H7 (cell line): ENCODE results near the gene SSH3. TPM values are rescaled to one million over a fixed set of nuclear protein-coding genes. Genes with fewer than 3 reads are reported as not detected.

ENCODE experiments used
- DNase-seq: peaks from one replicate; pipeline ENCODE4 v3.0.0; 2012
- H3K27me3 ChIP-seq: 2 replicates; pipeline ENCODE4 v1.6.0; 2011; ENCODE audit warnings: mild to moderate bottlenecking, low read length; ENCODE audit not compliant: control insufficient read depth, insufficient read depth
- H3K36me3 ChIP-seq: replicated peaks from 2 replicates; pipeline ENCODE4 v1.5.1; 2011; ENCODE audit warnings: low read length; ENCODE audit not compliant: control insufficient read depth, insufficient read depth
- H3K4me3 ChIP-seq: 2 replicates; pipeline ENCODE4 v1.5.1; 2011; ENCODE audit warnings: low read depth, mild to moderate bottlenecking, control low read depth, low read length, moderate library complexity; ENCODE audit not compliant: insufficient read depth
- total RNA-seq: library from RNA; depleted of rRNA; stranded (reverse); fragments of >200 nt; shearing (Covaris generic); gene quantifications from 2 replicates; pipeline ENCODE4 v1.2.3, GENCODE V29; 2014

The SSH3 gene
- total RNA-seq, 1 experiment from 2014 or later: 30.2 TPM

DNA sequence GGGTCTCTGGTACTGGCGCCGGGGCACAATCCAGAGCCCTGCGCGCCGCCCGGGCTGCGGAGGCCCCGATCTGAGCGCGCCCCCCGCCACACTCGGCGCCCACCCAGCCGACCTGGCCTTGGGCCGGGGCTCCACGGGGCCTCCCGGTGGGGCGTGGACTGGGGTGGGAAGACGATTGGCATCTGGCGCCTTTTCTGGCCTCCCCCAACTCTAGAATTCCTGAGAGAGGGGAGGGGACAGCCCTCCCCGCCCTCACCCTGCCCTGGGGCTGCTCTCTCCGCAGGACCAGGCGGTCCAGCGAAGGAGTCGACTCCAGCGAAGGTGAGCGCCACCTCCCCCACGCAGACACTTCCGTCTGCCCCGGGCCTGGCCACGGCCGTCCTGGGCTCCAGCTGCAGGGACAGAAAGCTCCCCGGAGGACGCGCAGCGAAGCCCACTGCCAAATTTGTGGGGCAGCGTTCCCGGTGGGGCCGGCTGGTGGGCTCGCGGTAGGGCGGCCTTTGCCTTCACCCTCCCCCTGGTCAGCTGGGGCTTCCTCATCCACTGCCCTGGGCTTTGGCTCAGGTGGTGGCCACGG lies 593 bp downstream of the SSH3 start:
- H3K27me3 ChIP-seq: peaks cover 3% of the 10 kb centered on the region; the same call in 1 of the 2 replicates
- H3K36me3 ChIP-seq: peaks cover 2% of the 10 kb centered on the region
- DNase-seq: peak; percentile 84
- H3K4me3 ChIP-seq: peak overlapping the region; percentile 86

DNA sequence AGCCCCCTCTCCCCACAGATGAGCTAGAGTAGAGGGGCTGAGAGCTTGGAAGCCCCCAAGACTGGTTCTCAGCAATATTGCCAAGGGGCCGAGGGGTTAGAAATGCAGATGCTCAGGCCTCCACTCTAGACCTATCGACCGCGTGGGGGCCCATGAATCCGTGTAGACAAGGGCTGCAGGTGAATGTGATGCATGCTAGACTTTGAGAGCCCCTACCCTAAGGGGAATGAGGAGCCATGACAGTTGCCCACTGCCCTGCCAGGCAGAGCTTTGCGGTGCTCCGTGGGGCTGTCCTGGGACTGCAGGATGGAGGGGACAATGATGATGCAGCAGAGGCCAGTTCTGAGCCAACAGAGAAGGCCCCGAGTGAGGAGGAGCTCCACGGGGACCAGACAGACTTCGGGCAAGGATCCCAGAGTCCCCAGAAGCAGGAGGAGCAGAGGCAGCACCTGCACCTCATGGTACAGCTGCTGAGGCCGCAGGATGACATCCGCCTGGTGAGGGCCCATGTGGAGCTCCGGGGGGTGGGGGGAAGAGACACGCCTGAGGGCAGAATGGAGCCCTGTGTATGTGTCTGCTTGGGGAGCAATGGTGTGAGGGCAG lies 1.3 kb downstream of the SSH3 start:
- DNase-seq: peak; percentile 46
- Histone ChIP-seq H3K36me3 (peaks cover 1% of the 10 kb centered on the region), H3K27me3 (peaks cover 3% of the 10 kb centered on the region; the same call in 1 of the 2 replicates), H3K4me3 (peak overlapping the region; percentile 86)

DNA sequence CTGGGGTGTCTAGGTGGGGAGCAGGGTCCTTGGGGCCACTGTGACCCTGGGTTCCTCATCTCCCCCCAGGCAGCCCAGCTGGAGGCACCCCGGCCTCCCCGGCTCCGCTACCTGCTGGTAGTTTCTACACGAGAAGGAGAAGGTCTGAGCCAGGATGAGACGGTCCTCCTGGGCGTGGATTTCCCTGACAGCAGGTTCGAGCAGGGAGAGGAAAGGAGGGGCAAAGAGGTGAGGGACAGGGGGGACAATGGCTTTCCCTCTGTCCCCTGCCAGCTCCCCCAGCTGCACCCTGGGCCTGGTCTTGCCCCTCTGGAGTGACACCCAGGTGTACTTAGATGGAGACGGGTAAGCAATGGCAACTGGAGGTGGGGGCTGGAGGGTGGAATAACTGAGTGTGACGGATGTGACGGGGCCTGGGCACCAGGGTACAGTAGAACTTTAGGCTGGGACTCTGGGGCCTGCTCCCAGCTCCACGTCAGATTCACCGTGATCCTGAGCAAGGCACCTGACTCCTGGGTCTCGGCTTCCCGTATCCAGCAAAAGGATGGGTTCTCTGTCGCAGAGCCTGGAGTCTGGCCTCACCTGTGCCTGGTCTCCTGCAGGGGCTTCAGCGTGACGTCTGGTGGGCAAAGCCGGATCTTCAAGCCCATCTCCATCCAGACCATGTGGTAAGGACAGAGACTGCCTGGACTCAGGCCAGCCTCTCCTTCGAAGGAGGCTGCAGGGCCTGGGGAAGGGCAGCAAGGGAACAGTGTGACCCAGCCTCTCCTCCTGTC lies 3.6 kb downstream of the SSH3 start:
- no peak for DNase-seq
- peaks cover 1% of the 10 kb centered on the region for H3K36me3 ChIP-seq
- peaks cover 3% of the 10 kb centered on the region; the same call in 1 of the 2 replicates for H3K27me3 ChIP-seq
- H3K4me3 ChIP-seq: no peak overlapping the region

DNA sequence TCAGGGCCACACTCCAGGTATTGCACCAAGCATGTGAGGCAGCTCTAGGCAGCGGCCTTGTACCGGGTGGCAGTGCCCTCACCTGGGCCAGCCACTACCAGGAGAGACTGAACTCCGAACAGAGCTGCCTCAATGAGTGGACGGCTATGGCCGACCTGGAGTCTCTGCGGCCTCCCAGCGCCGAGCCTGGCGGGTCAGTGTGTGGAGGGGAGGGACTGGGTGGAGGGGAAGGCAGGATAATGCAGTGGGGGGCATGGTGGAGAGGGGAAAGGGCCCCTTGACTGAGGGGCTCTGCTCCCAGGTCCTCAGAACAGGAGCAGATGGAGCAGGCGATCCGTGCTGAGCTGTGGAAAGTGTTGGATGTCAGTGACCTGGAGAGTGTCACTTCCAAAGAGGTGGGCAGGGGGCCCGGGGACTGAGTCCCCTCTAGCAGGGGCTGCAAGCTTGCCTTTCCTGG lies 4.2 kb downstream of the SSH3 start:
- DNase-seq: no peak
- no peak overlapping the region for H3K4me3 ChIP-seq
- peaks cover 1% of the 10 kb centered on the region for H3K36me3 ChIP-seq
- H3K27me3 ChIP-seq: peaks cover 3% of the 10 kb centered on the region; the same call in 1 of the 2 replicates

DNA sequence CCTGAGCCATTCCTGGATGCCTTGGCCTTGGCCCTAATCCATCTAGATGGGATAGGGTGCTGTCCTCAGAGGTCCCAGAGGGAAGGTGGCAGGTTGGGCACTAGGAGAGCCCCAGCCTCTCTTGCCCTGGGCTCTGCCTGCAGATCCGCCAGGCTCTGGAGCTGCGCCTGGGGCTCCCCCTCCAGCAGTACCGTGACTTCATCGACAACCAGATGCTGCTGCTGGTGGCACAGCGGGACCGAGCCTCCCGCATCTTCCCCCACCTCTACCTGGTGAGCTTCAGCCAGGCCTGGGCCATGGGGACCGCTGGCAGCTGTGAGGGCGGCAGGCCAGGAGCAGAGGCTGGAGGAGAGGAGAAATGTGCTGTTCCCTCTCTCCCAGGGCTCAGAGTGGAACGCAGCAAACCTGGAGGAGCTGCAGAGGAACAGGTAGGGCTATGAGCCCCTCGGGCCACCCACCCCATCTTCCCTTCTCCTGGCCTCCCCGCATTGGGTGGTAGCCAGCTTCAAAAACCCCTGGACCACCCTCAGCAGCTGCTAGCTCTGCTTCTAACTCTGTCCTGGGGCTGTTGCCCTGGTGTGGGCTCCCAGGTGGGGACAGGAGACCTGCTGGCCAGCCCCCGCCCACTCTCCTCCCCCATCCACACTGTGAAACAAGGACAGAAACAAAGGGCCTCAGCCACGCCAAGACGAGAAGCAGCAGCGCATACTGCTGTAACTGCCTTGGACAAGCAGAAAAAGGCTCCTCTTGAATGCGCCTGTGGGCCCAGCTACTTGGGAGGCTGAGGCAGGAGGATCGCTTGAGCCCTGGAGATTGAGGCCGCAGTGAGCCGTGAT lies 4.9 kb downstream of the SSH3 start:
- peaks cover 3% of the 10 kb centered on the region; the same call in 1 of the 2 replicates for H3K27me3 ChIP-seq
- DNase-seq: no peak
- no peak overlapping the region for H3K4me3 ChIP-seq
- H3K36me3 ChIP-seq: peaks cover 1% of the 10 kb centered on the region

DNA sequence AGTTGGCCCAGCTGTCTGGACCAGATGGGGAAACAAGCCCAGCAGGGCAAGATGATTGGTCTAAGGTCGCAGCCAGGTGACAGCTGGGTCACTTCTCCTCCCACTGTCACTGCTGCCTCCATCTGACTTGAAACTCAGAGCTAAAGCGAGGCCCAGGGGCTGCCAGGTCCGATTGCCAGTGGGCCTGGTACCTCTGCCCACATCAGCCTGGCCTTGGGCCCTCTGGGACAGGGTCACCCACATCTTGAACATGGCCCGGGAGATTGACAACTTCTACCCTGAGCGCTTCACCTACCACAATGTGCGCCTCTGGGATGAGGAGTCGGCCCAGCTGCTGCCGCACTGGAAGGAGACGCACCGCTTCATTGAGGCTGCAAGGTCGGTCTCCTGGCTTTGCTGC lies 5.8 kb downstream of the SSH3 start:
- no peak for DNase-seq

DNA sequence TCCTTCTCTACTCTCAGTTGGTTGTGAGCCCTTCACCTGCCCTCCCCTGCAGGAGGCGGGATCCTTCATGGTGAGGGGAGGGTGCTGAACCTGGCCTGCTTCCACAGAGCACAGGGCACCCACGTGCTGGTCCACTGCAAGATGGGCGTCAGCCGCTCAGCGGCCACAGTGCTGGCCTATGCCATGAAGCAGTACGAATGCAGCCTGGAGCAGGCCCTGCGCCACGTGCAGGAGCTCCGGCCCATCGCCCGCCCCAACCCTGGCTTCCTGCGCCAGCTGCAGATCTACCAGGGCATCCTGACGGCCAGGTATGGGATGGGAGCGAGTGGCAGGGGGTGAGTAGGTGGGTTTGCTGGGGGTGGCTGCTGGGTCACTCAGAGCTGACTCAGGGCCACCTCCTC lies 6.3 kb downstream of the SSH3 start:
- H3K27me3 ChIP-seq: no peaks in the 10 kb centered on the region
- H3K4me3 ChIP-seq: no peak overlapping the region
- DNase-seq: no peak
- peaks cover 1% of the 10 kb centered on the region for H3K36me3 ChIP-seq

More for the DNA sequence above, 5.8 kb downstream of the SSH3 start:
- Histone ChIP-seq H3K4me3 (no peak overlapping the region), H3K36me3 (peaks cover 1% of the 10 kb centered on the region), H3K27me3 (peaks cover 1% of the 10 kb centered on the region; the same call in 1 of the 2 replicates)

DNA sequence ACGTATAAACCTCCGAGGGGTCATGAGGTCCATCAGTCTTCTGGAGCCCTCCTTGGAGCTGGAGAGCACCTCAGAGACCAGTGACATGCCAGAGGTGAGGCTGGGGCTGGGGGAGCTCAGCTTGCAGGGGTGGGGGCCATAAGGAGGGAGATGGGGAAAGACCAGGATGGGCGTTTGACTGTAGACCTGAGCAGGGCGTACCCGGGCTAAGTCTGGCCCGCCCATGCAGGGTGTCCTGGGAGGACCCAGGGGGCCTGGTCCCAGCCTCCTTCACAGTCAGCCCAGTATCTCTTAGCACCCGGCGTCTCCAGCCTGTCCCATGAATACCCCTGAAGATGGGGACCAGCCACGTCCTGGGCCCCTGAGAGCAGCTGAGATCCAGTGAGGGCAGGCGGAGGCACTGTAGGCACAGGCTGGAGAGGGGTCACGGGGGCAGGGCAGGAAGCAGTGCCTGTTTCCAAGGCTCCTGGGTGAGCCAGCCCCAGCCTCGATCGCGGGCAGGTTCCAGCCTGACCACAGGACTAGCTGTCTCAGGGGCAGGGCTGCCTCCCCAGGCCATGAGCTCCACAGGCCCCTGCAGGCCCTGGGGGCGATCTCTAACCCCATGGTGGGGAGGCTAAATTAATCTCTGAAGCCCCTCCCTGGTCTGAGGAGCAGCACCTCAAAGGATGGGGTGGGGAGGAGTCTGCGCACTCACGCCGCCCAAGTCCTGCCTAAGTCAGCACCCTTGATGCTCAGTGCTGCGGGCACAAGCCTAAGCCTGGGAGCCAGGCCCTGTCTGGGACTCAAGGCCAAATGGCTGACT lies 7.1 kb downstream of the SSH3 start:
- peaks cover 1% of the 10 kb centered on the region for H3K36me3 ChIP-seq
- DNase-seq: peak; percentile 50
- H3K27me3 ChIP-seq: no peaks in the 10 kb centered on the region
- no peak overlapping the region for H3K4me3 ChIP-seq

DNA sequence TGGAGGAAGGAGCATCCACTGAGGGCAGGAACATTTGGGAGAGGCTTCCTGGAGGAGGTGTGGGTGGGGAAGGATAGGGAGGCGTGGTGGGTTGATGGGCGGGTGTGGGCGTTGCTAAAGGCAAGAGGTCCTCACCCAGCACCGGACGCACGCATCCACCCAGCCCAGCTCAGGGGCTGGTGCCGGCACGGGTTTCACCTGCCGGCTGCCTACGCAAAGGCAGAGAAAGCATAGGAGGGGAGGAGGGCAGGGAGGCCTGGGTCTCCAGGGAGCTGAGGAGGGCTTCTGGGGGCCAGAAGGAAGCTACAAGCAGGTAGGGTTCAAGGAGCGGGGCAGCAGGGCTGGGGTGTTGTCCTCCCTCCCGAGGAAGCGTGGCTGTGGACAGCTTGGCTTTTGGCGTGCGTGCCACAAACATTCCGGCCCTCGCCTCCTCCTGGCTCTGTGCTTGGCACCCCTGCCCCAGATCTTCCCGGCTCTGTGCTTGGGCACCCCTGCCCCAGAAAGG lies 7.8 kb downstream of the SSH3 start:
- Histone ChIP-seq H3K4me3 (no peak overlapping the region), H3K36me3 (peaks cover 1% of the 10 kb centered on the region), H3K27me3 (no peaks in the 10 kb centered on the region)
- no peak for DNase-seq

DNA sequence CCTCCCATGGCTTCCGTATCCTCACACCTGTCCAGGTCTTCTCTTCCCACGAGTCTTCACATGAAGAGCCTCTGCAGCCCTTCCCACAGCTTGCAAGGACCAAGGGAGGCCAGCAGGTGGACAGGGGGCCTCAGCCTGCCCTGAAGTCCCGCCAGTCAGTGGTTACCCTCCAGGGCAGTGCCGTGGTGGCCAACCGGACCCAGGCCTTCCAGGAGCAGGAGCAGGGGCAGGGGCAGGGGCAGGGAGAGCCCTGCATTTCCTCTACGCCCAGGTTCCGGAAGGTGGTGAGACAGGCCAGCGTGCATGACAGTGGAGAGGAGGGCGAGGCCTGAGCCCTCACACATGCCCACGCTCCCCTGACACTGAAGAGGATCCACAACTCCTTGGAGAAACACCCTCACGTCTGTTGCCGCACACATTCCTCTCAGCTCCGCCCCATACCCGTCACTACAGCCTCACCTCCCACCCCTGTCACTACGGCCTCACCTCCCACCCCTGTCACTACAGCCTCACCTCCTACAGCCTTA lies 8.3 kb downstream of the SSH3 start:
- Histone ChIP-seq H3K36me3 (peaks cover 1% of the 10 kb centered on the region), H3K4me3 (no peak overlapping the region), H3K27me3 (no peaks in the 10 kb centered on the region)
- peak; percentile 56 for DNase-seq

DNA sequence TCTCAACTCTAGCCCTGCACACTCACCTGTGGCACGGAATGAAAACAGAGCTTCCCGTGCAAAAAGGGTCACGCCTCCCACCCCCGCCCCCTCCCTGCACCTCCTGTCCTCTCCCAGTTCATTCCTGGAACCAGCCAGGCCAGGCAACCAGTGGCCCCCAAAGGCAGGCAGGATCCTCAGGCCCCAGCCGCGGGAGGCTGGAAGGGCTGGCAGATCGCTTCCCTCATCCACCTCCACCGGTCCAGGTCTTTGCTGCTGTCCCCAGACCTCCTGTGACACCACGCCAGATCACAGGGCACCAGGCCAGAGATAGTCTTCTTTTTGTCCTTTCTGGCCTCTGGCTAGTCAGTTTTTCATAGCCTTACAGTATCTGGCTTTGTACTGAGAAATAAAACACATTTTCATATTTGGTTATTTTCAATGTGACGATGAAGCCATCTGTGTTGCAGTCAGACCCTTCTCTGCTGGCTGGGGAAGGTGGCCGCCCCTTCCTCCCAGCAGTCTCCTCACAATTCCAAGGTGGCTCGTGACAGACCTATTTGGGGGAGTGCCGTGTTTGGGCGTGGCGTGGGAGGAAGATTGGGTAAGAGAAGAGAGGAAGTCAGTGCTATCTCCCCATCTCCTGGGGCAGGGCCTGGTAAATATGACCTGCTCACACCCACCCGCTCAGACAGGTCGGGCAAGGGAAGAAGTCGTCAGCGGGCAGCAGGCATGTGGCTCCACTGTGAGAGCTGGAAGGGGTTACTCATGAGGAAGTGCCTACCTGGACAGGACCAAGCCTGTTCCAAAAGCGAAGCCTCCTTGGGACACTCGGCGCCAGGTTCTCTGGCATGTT lies 9.1 kb downstream of the SSH3 start:
- H3K36me3 ChIP-seq: peaks cover 1% of the 10 kb centered on the region
- no peaks in the 10 kb centered on the region for H3K27me3 ChIP-seq
- H3K4me3 ChIP-seq: no peak overlapping the region

DNA sequence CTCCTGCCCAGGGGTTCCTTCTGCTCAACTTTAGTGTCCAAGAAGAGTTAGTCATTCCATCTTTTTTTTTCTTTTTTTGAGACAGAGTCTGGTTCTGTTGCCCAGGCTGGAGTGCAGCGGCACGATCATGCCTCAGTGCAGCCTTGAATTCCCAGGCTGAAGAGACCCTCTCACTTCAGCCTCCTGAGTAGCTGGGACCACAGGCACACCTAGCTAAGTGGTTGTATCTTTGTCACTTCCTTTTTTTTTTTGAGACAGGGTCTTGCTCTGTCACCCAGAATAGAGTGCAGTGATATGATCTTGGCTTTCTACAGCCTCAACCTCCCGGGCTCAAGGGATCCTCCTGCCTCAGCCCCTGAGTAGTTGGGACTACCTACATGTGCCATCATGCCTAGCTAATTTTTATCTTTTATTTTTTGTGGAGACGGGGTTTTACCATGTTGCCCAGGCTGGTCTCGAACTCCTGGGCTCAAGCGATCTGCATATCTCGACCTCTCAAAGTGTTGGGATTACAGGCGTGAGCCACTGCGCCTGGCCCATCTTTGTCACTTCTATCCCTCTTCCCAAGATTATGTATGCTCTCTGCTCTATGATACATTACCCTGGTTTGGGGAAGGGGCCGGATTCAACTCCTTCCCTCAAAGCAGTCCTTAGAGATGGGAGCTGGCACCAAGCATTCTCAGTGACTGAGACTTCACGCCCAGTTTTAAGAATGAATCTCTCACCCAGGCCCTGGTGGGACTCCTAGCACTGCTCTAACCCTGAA lies 10.0 kb downstream of the SSH3 start:
- Histone ChIP-seq H3K36me3 (peaks cover 1% of the 10 kb centered on the region), H3K4me3 (no peak overlapping the region), H3K27me3 (peaks cover 6% of the 10 kb centered on the region)
- no peak for DNase-seq

More for the DNA sequence above, 9.1 kb downstream of the SSH3 start:
- no peak for DNase-seq
